Measurements from ENCODE around the gene MYT1. TPM values are rescaled to one million over a fixed set of nuclear protein-coding genes. Genes with fewer than 3 reads are reported as not detected.

MYT1 gene
- polyA plus RNA-seq, 3 donors, result not detected

DNA sequence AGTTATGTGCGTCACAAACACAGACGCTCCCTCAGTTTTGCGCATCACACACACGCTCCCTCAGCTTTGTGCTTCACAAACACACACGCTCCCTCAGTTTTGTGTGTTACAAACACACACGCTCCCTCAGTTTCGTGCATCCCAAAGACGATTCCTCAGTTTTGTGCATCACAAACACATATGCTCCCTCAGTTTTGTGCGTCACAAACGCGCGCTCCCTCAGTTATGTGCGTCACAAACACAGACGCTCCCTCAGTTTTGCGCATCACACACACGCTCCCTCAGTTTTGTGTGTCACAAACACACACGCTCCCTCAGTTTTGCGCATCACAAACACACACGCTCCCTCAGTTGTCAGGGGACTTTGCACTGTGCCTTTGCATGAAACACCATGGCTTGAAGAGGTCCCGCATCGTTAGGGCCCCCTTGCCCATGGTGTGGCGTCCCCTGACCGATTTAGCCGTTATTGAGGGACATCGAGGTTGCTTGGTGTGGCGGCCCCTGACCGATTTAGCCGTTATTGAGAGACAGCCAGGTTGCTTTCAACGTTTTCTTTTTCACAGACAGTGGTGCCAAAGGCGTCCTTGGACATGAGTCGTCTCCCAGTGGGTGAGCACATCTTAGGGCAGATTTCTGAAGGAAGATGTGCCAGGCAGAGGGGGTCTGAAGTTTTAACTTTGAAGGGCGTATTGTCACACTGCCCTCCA lies 28.1 kb upstream of the MYT1 start:
- intact Hi-C loops (cut with micrococcal nuclease), result no loop called here
- Histone ChIP-seq H3K4me2 (replicated peaks; ENCODE audit: extremely low read depth, low read length, poor library complexity, severe bottlenecking) (no peak overlapping the region), H3K9ac (ENCODE audit: insufficient read depth, low read length, poor library complexity, severe bottlenecking) (no peak overlapping the region), H3K4me3 (replicated peaks in 1 of 3; ENCODE audit: low read depth in 2 of 3, low read length in 3 of 3) (no peak overlapping the region), H3K79me2 (ENCODE audit: insufficient read depth, low read length) (no peaks in the 10 kb centered on the region), H3K27ac (ENCODE audit: low read depth in 1 of 2, low read length in 2 of 2) (no peak overlapping the region), H4K20me1 (ENCODE audit: insufficient read depth, low read length) (no peaks in the 10 kb centered on the region), H2AFZ (ENCODE audit: insufficient read depth, low read depth, low read length, poor library complexity, severe bottlenecking) (no peak overlapping the region), H3K27me3 (ENCODE audit: control insufficient read depth in 2 of 2, insufficient read depth in 2 of 2, low read length in 2 of 2) (no peaks in the 10 kb centered on the region), H3K9me3 (replicated peaks in 1 of 2; ENCODE audit: control insufficient read depth in 1 of 2, insufficient read depth in 1 of 2, low read length in 2 of 2) (no peaks in the 10 kb centered on the region), H3K36me3 (replicated peaks in 1 of 2; ENCODE audit: control insufficient read depth in 1 of 2, insufficient read depth in 2 of 2, low read length in 2 of 2) (no peaks in the 10 kb centered on the region), H3K4me1 (ENCODE audit: control insufficient read depth in 1 of 2, insufficient read depth in 2 of 2, low read length in 2 of 2) (no peaks in the 10 kb centered on the region)
- TF ChIP-seq, protein P1, sequence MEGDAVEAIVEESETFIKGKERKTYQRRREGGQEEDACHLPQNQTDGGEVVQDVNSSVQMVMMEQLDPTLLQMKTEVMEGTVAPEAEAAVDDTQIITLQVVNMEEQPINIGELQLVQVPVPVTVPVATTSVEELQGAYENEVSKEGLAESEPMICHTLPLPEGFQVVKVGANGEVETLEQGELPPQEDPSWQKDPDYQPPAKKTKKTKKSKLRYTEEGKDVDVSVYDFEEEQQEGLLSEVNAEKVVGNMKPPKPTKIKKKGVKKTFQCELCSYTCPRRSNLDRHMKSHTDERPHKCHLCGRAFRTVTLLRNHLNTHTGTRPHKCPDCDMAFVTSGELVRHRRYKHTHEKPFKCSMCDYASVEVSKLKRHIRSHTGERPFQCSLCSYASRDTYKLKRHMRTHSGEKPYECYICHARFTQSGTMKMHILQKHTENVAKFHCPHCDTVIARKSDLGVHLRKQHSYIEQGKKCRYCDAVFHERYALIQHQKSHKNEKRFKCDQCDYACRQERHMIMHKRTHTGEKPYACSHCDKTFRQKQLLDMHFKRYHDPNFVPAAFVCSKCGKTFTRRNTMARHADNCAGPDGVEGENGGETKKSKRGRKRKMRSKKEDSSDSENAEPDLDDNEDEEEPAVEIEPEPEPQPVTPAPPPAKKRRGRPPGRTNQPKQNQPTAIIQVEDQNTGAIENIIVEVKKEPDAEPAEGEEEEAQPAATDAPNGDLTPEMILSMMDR (IDR thresholded peaks at IDR 0.05), result no peak
- H3K27ac Mint-ChIP-seq, result no peak overlapping the region
- H3K4me3 Mint-ChIP-seq, result no peak overlapping the region
- 94% methylated on average over 29 of the region's 32 CpGs for WGBS (ENCODE audit: insufficient coverage)
- no peak for DNase-seq
- H3K27me3 Mint-ChIP-seq (ENCODE audit: low read depth in 3 of 3), result no peaks in the 10 kb centered on the region
- H3K9me3 Mint-ChIP-seq, result peaks cover 0 to 1% (median 0%) of the 10 kb centered on the region in 7 donors
- H3K36me3 Mint-ChIP-seq, result no peaks in the 10 kb centered on the region
- H3K4me1 Mint-ChIP-seq, result no peaks in the 10 kb centered on the region

DNA sequence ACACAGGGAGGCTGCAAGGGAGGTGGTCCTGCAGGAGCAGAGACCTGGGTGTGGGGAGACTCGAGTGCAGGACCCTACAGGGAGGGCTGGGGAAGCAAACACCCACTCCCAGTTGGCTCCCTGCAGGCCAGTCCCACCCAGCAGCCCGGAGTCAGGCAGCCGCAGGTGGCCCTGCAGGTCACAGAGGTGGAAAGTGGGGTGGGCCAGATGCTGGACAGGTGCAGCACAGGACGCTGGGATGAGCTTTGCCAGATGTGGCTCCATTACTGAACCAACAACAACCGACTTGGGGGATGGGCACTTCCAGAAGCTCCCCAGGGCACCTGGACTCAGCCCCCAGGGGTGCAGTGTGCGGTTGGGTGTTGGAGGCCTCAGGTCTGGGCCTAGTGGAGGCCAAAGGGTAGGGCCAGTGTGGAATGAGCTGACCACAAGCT lies 26.6 kb upstream of the MYT1 start:
- no peak for DNase-seq
- H2AFZ ChIP-seq (ENCODE audit: insufficient read depth, low read depth, low read length, poor library complexity, severe bottlenecking), result no peak overlapping the region
- no peaks in the 10 kb centered on the region for H3K4me1 Mint-ChIP-seq
- no peaks in the 10 kb centered on the region for H3K4me1 ChIP-seq (ENCODE audit: control insufficient read depth in 1 of 2, insufficient read depth in 2 of 2, low read length in 2 of 2)
- H3K4me3 Mint-ChIP-seq, result no peak overlapping the region
- peaks cover 3 to 5% (median 5%) of the 10 kb centered on the region in 3 donors for H3K27me3 Mint-ChIP-seq (ENCODE audit: low read depth in 3 of 3)
- intact Hi-C loops (cut with micrococcal nuclease), result no loop called here
- H3K27ac ChIP-seq (ENCODE audit: low read depth in 1 of 2, low read length in 2 of 2), result no peak overlapping the region
- H3K9ac ChIP-seq (ENCODE audit: insufficient read depth, low read length, poor library complexity, severe bottlenecking), result no peak overlapping the region
- H3K4me2 ChIP-seq (replicated peaks; ENCODE audit: extremely low read depth, low read length, poor library complexity, severe bottlenecking), result no peak overlapping the region
- H3K27ac Mint-ChIP-seq, result no peak overlapping the region
- H3K79me2 ChIP-seq (ENCODE audit: insufficient read depth, low read length), result no peaks in the 10 kb centered on the region
- WGBS (ENCODE audit: insufficient coverage), result 88% methylated on average over 4 of the region's 6 CpGs
- no peak overlapping the region for H3K4me3 ChIP-seq (replicated peaks in 1 of 3; ENCODE audit: low read depth in 2 of 3, low read length in 3 of 3)
- no peaks in the 10 kb centered on the region for H3K36me3 ChIP-seq (replicated peaks in 1 of 2; ENCODE audit: control insufficient read depth in 1 of 2, insufficient read depth in 2 of 2, low read length in 2 of 2)
- H3K9me3 Mint-ChIP-seq, result no peaks in the 10 kb centered on the region
- H3K36me3 Mint-ChIP-seq, result no peaks in the 10 kb centered on the region
- TF ChIP-seq, protein P1 (IDR thresholded peaks at IDR 0.05), result no peak
- H3K27me3 ChIP-seq (ENCODE audit: control insufficient read depth in 2 of 2, insufficient read depth in 2 of 2, low read length in 2 of 2), result no peaks in the 10 kb centered on the region
- no peaks in the 10 kb centered on the region for H3K9me3 ChIP-seq (replicated peaks in 1 of 2; ENCODE audit: control insufficient read depth in 1 of 2, insufficient read depth in 1 of 2, low read length in 2 of 2)
- no peaks in the 10 kb centered on the region for H4K20me1 ChIP-seq (ENCODE audit: insufficient read depth, low read length)

Measured in CD14-positive monocyte (primary cell).